ENCODE measurements around the gene TNFSF8. TPM values are rescaled to one million over a fixed set of nuclear protein-coding genes. Genes with fewer than 3 reads are reported as not detected.

Gene TNFSF8
- polyA plus RNA-seq, 1 donor from 2014 or later = not detected

- no peak overlapping the region for H2AFZ ChIP-seq (ENCODE audit: low read depth, low read length)
- TF ChIP-seq RAD21 (conservative IDR thresholded peaks at IDR 0.05) (no peak), EZH2 (IDR thresholded peaks at IDR 0.05; ENCODE audit: borderline replicate concordance, insufficient read depth, low read length, poor library complexity, severe bottlenecking) (no peak), POLR2AphosphoS5 (IDR thresholded peaks at IDR 0.05) (no peak), EP300 (conservative IDR thresholded peaks at IDR 0.05; ENCODE audit: poor library complexity, severe bottlenecking) (no peak), TAF1 (IDR thresholded peaks at IDR 0.05; ENCODE audit: low read depth) (no peak)
- TF ChIP-seq, protein P1, sequence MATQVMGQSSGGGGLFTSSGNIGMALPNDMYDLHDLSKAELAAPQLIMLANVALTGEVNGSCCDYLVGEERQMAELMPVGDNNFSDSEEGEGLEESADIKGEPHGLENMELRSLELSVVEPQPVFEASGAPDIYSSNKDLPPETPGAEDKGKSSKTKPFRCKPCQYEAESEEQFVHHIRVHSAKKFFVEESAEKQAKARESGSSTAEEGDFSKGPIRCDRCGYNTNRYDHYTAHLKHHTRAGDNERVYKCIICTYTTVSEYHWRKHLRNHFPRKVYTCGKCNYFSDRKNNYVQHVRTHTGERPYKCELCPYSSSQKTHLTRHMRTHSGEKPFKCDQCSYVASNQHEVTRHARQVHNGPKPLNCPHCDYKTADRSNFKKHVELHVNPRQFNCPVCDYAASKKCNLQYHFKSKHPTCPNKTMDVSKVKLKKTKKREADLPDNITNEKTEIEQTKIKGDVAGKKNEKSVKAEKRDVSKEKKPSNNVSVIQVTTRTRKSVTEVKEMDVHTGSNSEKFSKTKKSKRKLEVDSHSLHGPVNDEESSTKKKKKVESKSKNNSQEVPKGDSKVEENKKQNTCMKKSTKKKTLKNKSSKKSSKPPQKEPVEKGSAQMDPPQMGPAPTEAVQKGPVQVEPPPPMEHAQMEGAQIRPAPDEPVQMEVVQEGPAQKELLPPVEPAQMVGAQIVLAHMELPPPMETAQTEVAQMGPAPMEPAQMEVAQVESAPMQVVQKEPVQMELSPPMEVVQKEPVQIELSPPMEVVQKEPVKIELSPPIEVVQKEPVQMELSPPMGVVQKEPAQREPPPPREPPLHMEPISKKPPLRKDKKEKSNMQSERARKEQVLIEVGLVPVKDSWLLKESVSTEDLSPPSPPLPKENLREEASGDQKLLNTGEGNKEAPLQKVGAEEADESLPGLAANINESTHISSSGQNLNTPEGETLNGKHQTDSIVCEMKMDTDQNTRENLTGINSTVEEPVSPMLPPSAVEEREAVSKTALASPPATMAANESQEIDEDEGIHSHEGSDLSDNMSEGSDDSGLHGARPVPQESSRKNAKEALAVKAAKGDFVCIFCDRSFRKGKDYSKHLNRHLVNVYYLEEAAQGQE (IDR thresholded peaks at IDR 0.05; ENCODE audit: borderline replicate concordance) = no peak
- no peaks in the 10 kb centered on the region for H3K36me3 ChIP-seq (ENCODE audit: insufficient read depth, low read length)
- H3K9me2 ChIP-seq (ENCODE audit: insufficient read depth, low read length) = no peaks in the 10 kb centered on the region
- H3K4me2 ChIP-seq (ENCODE audit: low read length) = no peak overlapping the region
- H3K4me3 ChIP-seq (ENCODE audit: low read length) = no peak overlapping the region
- H3K27me3 ChIP-seq (ENCODE audit: insufficient read depth, low read depth, low read length) = no peaks in the 10 kb centered on the region
- H3K27ac ChIP-seq (ENCODE audit: low read length) = no peak overlapping the region
- no peak overlapping the region for H3K9ac ChIP-seq (ENCODE audit: low read length)
- H4K20me1 ChIP-seq (ENCODE audit: insufficient read depth) = no peaks in the 10 kb centered on the region
- no peaks in the 10 kb centered on the region for H3F3A ChIP-seq (ENCODE audit: insufficient read depth, low read length, poor library complexity, severe bottlenecking)
- no peaks in the 10 kb centered on the region for H3K9me3 ChIP-seq (ENCODE audit: low read length)
- H3K79me2 ChIP-seq (replicated peaks; ENCODE audit: insufficient read depth, low read length) = no peaks in the 10 kb centered on the region
Measured at GRCh38 chr9:114861273-114861672, 69.1 kb downstream of the TNFSF8 start.

DNA sequence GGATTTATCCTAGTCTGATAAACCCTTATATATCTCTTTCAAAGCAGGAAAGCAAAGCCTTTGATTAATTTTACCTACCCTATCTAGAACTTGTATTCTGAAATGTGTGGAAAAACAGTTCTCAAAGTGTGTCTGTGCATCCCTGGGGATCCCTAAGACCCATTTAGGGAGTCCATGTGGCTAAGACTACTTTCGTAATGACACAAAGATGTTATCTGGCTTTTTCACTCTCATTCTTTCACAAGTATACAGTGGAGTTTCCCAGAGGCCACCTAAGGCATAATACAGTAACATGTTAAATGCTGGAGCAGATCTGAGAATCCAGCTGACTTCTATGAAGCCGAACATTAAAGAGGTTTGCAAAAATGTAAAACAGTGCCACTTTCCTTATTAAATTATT, 70.2 kb downstream of the TNFSF8 start:
- Histone ChIP-seq H3K79me2 (replicated peaks; ENCODE audit: insufficient read depth, low read length) (no peaks in the 10 kb centered on the region), H3K9ac (ENCODE audit: low read length) (no peak overlapping the region), H3K27ac (ENCODE audit: low read length) (no peak overlapping the region), H3K9me2 (ENCODE audit: insufficient read depth, low read length) (no peaks in the 10 kb centered on the region), H3K9me3 (ENCODE audit: low read length) (no peaks in the 10 kb centered on the region), H2AFZ (ENCODE audit: low read depth, low read length) (no peak overlapping the region), H3K27me3 (ENCODE audit: insufficient read depth, low read depth, low read length) (no peaks in the 10 kb centered on the region), H3K4me3 (ENCODE audit: low read length) (no peak overlapping the region), H3K36me3 (ENCODE audit: insufficient read depth, low read length) (no peaks in the 10 kb centered on the region), H3F3A (ENCODE audit: insufficient read depth, low read length, poor library complexity, severe bottlenecking) (no peaks in the 10 kb centered on the region), H4K20me1 (ENCODE audit: insufficient read depth) (no peaks in the 10 kb centered on the region), H3K4me2 (ENCODE audit: low read length) (no peak overlapping the region)
- TF ChIP-seq, protein P1 (IDR thresholded peaks at IDR 0.05; ENCODE audit: borderline replicate concordance) = no peak
- no peak for TF ChIP-seq SMC3 (conservative IDR thresholded peaks at IDR 0.05; ENCODE audit: poor library complexity)
- TF ChIP-seq EZH2 (IDR thresholded peaks at IDR 0.05; ENCODE audit: borderline replicate concordance, insufficient read depth, low read length, poor library complexity, severe bottlenecking) = no peak
- TF ChIP-seq RAD21 (conservative IDR thresholded peaks at IDR 0.05) = no peak
- TF ChIP-seq EP300 (conservative IDR thresholded peaks at IDR 0.05; ENCODE audit: poor library complexity, severe bottlenecking) = no peak
- TF ChIP-seq MXI1 (conservative IDR thresholded peaks at IDR 0.05; ENCODE audit: poor library complexity, severe bottlenecking) = no peak
- TF ChIP-seq CTCF (IDR thresholded peaks at IDR 0.05; ENCODE audit: poor library complexity, severe bottlenecking) = no peak
- TF ChIP-seq TAF1 (IDR thresholded peaks at IDR 0.05; ENCODE audit: low read depth) = no peak
- TF ChIP-seq POLR2AphosphoS5 (IDR thresholded peaks at IDR 0.05) = no peak

All from neural cell (in vitro differentiated cells).